SH-SY5Y (cell line): Measurements from ENCODE around the gene TRABD2B.

ENCODE experiments used
- GATA2 ChIP-seq: IDR thresholded peaks from 2 replicates; pipeline ENCODE4 v1.6.1; 2011; ENCODE audit warnings: mild to moderate bottlenecking, low read depth, low read length
- GATA3 ChIP-seq: IDR thresholded peaks from 2 replicates; pipeline ENCODE4 v1.6.1; 2011; ENCODE audit warnings: low read depth, mild to moderate bottlenecking, low read length, moderate library complexity

GRCh38 chr1:47906527-47907176 is 90.5 kb downstream of the TRABD2B start:
- TF ChIP-seq GATA2 = no peak
- TF ChIP-seq GATA3 = no peak
